Measurements from ENCODE around the gene ACTR1B. TPM values are rescaled to one million over a fixed set of nuclear protein-coding genes. Genes with fewer than 3 reads are reported as not detected.

Gene ACTR1B
- total RNA-seq, 2 experiments from 2014 or later: 143 to 150 TPM

DNA sequence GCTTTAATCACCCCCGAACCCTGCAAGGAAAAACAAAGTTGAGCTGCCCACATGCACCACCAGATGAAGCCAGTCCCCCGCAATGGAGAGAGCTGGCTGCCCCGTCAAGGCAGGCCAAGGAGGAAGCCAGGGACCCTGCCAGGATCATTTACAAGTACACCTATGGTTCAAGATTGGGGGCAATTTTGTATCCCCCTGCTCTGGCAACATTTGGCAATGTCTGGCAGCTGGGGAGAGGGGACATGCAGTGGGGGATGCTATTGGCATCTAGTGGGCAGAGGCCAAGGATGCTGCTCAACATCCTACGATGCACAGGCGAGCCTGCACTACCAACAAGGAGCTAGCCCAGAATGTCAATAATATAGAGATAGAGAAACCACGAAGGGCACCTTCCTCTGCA lies 1.9 kb downstream of the ACTR1B start:
- H3K4me3 Mint-ChIP-seq: peak overlapping the region; percentile 91
- DNase-seq: no peak
- ATAC-seq: no peak
- H3K4me1 Mint-ChIP-seq (ENCODE audit: low read depth): peaks cover 27% of the 10 kb centered on the region
- peaks cover 48% of the 10 kb centered on the region for H3K36me3 Mint-ChIP-seq (ENCODE audit: low read depth)
- TF ChIP-seq, protein P1, sequence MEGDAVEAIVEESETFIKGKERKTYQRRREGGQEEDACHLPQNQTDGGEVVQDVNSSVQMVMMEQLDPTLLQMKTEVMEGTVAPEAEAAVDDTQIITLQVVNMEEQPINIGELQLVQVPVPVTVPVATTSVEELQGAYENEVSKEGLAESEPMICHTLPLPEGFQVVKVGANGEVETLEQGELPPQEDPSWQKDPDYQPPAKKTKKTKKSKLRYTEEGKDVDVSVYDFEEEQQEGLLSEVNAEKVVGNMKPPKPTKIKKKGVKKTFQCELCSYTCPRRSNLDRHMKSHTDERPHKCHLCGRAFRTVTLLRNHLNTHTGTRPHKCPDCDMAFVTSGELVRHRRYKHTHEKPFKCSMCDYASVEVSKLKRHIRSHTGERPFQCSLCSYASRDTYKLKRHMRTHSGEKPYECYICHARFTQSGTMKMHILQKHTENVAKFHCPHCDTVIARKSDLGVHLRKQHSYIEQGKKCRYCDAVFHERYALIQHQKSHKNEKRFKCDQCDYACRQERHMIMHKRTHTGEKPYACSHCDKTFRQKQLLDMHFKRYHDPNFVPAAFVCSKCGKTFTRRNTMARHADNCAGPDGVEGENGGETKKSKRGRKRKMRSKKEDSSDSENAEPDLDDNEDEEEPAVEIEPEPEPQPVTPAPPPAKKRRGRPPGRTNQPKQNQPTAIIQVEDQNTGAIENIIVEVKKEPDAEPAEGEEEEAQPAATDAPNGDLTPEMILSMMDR (IDR thresholded peaks at IDR 0.05): no peak
- ChIA-PET POLR2A (interaction anchor here (0.8 to 8.6 kb wide), 12 partner anchors 12 to 71 kb away, joined by 3 to 210 read pairs (median 7); partner anchors contain the start of genes ANKRD36B, COX5B and ZAP70), CTCF (interaction anchor here (1.2 to 6.7 kb wide), 8 partner anchors 7 to 71 kb away, joined by 3 to 137 read pairs (median 26); partner anchors contain the start of genes COX5B and ZAP70)
- H3K27ac Mint-ChIP-seq: peak overlapping the region; percentile 99
- no peaks in the 10 kb centered on the region for H3K9me3 Mint-ChIP-seq
- intact Hi-C loops (cut with micrococcal nuclease): no loop called here
- no peaks in the 10 kb centered on the region for H3K27me3 Mint-ChIP-seq

DNA sequence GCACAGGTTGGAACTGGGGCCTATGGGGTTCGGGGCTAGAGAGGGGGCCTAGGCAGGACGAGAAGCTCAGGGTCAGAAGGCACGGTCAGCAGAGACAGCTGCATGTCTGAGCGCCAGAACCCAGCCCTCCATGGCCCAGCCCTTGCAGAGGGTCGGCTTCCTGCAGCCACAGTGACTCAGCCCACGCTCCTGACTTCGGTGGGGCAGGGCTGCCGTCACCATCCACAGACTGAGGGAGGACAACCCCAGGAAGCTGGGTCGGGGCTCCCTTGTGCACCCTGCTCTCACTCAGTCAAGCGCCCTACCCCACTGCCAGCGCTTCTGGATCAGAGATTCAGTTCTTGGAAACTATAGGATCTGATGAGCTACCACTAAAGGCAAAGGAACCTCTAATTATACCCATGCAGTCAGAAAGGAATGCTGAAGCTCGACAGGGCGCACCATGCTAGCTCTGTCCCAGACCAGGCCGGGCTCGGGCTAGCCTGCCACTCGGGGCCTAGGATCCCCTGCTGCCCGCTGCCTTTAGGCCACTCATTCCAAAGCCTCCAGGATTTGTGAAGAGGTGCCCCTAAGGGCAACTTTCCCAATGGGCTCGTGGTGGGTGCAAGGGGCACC lies 3.0 kb downstream of the ACTR1B start:
- TF ChIP-seq, protein P1 (IDR thresholded peaks at IDR 0.05): no peak
- no peak for ATAC-seq
- POLR2A ChIA-PET: interaction anchor here (0.7 to 8.6 kb wide), 4 partner anchors 9 to 54 kb away, joined by 3 to 210 read pairs (median 4); partner anchors contain the start of genes C2orf92, COX5B and ZAP70
- peaks cover 48% of the 10 kb centered on the region for H3K36me3 Mint-ChIP-seq (ENCODE audit: low read depth)
- CTCF ChIA-PET: interaction anchor here (6.2 to 6.7 kb wide), 3 partner anchors 15 to 70 kb away, joined by 46 to 137 read pairs (median 68); partner anchors contain the start of gene COX5B
- H3K27ac Mint-ChIP-seq: peak overlapping the region; percentile 99
- peaks cover 27% of the 10 kb centered on the region for H3K4me1 Mint-ChIP-seq (ENCODE audit: low read depth)
- DNase-seq: no peak
- intact Hi-C loops (cut with micrococcal nuclease): no loop called here
- H3K27me3 Mint-ChIP-seq: no peaks in the 10 kb centered on the region
- H3K4me3 Mint-ChIP-seq: peak overlapping the region; percentile 91
- H3K9me3 Mint-ChIP-seq: no peaks in the 10 kb centered on the region

DNA sequence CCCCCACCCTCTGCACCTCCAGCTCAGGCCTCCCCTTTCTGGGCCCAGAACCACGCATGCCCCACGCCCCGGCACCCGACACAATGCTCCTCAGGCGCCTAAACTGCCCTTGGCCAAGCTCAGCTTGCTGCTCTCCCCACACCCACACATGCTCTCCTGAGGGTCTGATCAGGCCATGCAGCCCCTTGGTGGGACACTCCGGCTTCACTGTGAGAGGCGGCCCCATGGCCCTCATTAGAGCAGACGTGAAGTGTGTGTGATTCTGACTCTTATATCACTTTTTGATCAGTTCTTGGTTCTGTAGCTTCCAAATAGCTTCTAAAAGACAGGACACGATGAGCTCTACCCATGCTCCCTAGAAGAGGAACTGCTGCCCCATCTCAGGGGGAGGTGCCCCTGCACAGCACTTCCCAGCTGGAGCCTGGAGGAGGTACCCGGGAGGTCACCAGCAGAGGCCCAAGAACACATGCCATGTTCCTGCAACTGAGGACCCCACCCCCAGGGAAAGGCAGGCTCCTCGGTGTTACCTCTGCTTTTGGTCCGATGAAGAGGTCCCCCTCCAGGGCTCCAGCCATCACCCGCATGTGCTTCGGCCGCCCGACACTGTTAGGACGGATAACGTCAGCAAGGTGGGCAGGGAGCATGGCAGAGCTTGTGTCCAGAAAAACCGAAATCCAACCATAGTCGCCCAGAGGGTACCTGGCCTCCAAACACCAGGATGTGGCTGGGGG lies 3.6 kb downstream of the ACTR1B start:
- peak overlapping the region; percentile 99 for H3K27ac Mint-ChIP-seq
- peaks cover 30% of the 10 kb centered on the region for H3K4me1 Mint-ChIP-seq (ENCODE audit: low read depth)
- TF ChIP-seq, protein P1 (IDR thresholded peaks at IDR 0.05): no peak
- ChIA-PET POLR2A (interaction anchor here (0.7 to 8.6 kb wide), 6 partner anchors 10 to 69 kb away, joined by 3 to 210 read pairs (median 4); partner anchors contain the start of genes C2orf92, COX5B and ZAP70), CTCF (interaction anchor here (0.6 to 6.7 kb wide), 5 partner anchors 10 to 70 kb away, joined by 3 to 137 read pairs (median 4); partner anchors contain the start of gene COX5B)
- H3K36me3 Mint-ChIP-seq (ENCODE audit: low read depth): peaks cover 51% of the 10 kb centered on the region
- H3K27me3 Mint-ChIP-seq: no peaks in the 10 kb centered on the region
- intact Hi-C loops (cut with micrococcal nuclease): no loop called here
- H3K9me3 Mint-ChIP-seq: no peaks in the 10 kb centered on the region
- H3K4me3 Mint-ChIP-seq: no peak overlapping the region
- ATAC-seq (no peak), DNase-seq (no peak)

- H3K27me3 Mint-ChIP-seq: no peaks in the 10 kb centered on the region
- H3K27ac Mint-ChIP-seq: peak overlapping the region; percentile 57
- DNase-seq: no peak
- peaks cover 59% of the 10 kb centered on the region for H3K36me3 Mint-ChIP-seq (ENCODE audit: low read depth)
- POLR2A ChIA-PET: interaction anchor here (1.0 to 8.6 kb wide), 4 partner anchors 10 to 69 kb away, joined by 3 to 210 read pairs (median 5); partner anchors contain the start of genes C2orf92 and COX5B
- no peaks in the 10 kb centered on the region for H3K9me3 Mint-ChIP-seq
- TF ChIP-seq, protein P1 (IDR thresholded peaks at IDR 0.05): no peak
- no peak for ATAC-seq
- CTCF ChIA-PET: interaction anchor here (0.6 to 6.7 kb wide), 5 partner anchors 9 to 859 kb away, joined by 3 to 68 read pairs (median 3); partner anchors contain the start of gene COX5B
- peaks cover 32% of the 10 kb centered on the region for H3K4me1 Mint-ChIP-seq (ENCODE audit: low read depth)
- H3K4me3 Mint-ChIP-seq: no peak overlapping the region
- intact Hi-C loops (cut with micrococcal nuclease): no loop called here
These were observed 4.4 kb downstream of the ACTR1B start for GRCh38 chr2:97659256-97660043.
